ENCODE results near the gene GPC2.

The GPC2 gene

DNA sequence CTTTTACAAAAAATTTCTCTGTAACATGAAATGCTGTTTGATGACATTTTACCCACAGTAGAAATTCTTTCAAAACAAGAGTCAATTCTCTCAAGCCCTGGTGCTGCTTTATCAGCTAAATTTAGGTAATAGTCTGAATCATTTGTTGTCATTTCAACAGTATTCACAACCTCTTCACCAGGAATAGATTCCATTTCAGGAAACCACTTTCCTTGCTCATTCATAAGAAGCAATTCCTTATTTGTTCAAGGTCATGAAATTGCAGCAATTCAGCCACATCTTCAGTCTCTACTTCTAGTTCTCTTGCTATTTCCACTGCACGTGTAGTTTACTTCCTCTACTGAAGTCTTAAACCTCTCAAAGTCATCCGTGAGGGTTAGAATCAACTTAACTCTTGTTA, 14.6 kb upstream of the GPC2 start:
- TF ChIP-seq, protein P1, sequence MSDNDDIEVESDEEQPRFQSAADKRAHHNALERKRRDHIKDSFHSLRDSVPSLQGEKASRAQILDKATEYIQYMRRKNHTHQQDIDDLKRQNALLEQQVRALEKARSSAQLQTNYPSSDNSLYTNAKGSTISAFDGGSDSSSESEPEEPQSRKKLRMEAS (IDR thresholded peaks at IDR 0.05) = no peak

DNA sequence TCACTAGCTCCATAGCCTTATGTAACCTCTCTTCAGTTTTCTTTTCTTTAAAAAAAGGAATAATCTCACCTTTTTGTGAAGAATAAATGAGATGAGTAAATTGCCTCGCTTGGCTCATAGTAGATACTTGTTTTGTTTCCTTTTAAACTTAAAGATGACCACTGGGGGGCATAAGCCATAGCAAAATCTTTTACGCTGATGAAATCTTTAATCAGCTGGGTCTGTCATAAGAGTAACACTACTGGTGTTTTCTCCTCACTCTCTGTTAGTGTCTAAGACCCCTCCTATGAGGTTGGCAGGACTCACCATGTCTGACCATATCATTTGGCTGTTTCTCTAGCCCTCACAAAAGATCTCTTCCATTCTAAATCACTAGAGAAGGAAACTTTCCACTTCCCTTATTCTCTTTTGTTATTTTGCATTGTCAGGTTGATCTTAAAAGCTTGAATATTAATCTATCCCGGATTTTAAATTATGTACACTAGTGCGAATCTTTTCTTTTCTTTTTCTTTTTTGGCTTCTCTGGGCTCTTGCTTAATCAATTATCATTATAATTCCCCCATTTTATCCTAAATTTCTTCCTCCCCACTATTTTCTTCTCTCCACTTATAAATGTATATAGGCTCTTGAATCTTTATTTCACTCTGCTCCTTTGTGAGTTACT, 13.0 kb upstream of the GPC2 start:
- TF ChIP-seq RAD21 (IDR thresholded peaks at IDR 0.05; ENCODE audit: low read depth) (peak; percentile 34), TAF1 (IDR thresholded peaks at IDR 0.05; ENCODE audit: low read depth) (no peak)

DNA sequence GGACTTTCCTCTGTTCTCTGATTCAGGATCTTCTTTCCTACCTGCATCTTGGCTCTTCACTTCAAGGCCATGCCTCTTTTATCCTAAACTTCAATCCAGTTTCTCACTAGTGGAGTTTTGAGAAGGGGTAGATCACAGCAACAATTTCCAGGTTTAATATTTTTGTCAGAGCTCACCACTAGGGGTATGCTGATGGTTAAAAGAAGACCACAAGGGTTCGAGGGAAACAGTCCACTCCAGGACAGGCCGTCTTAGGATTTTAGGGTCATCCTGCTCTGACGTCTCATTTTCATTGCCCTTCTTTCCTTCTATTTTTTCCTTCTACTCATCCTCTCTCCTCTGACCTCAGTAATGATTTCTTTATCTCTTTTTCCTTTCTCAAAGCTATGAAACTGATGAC, 11.9 kb upstream of the GPC2 start:
- TF ChIP-seq, protein P2, sequence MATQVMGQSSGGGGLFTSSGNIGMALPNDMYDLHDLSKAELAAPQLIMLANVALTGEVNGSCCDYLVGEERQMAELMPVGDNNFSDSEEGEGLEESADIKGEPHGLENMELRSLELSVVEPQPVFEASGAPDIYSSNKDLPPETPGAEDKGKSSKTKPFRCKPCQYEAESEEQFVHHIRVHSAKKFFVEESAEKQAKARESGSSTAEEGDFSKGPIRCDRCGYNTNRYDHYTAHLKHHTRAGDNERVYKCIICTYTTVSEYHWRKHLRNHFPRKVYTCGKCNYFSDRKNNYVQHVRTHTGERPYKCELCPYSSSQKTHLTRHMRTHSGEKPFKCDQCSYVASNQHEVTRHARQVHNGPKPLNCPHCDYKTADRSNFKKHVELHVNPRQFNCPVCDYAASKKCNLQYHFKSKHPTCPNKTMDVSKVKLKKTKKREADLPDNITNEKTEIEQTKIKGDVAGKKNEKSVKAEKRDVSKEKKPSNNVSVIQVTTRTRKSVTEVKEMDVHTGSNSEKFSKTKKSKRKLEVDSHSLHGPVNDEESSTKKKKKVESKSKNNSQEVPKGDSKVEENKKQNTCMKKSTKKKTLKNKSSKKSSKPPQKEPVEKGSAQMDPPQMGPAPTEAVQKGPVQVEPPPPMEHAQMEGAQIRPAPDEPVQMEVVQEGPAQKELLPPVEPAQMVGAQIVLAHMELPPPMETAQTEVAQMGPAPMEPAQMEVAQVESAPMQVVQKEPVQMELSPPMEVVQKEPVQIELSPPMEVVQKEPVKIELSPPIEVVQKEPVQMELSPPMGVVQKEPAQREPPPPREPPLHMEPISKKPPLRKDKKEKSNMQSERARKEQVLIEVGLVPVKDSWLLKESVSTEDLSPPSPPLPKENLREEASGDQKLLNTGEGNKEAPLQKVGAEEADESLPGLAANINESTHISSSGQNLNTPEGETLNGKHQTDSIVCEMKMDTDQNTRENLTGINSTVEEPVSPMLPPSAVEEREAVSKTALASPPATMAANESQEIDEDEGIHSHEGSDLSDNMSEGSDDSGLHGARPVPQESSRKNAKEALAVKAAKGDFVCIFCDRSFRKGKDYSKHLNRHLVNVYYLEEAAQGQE (IDR thresholded peaks at IDR 0.05; ENCODE audit: low read depth) = no peak
- TF ChIP-seq EGR1 (IDR thresholded peaks at IDR 0.05) (no peak), TCF12 (IDR thresholded peaks at IDR 0.05; ENCODE audit: low read depth) (no peak), NFIC (IDR thresholded peaks at IDR 0.05) (no peak), RAD21 (IDR thresholded peaks at IDR 0.05; ENCODE audit: low read depth) (no peak), EP300 (IDR thresholded peaks at IDR 0.05; ENCODE audit: borderline replicate concordance) (no peak), CEBPB (IDR thresholded peaks at IDR 0.05) (no peak), YY1 (IDR thresholded peaks at IDR 0.05; ENCODE audit: low read depth) (no peak)
- TF ChIP-seq, protein P1 (IDR thresholded peaks at IDR 0.05) = no peak
- TF ChIP-seq, protein P3, sequence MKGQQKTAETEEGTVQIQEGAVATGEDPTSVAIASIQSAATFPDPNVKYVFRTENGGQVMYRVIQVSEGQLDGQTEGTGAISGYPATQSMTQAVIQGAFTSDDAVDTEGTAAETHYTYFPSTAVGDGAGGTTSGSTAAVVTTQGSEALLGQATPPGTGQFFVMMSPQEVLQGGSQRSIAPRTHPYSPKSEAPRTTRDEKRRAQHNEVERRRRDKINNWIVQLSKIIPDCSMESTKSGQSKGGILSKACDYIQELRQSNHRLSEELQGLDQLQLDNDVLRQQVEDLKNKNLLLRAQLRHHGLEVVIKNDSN (IDR thresholded peaks at IDR 0.05) = no peak

DNA sequence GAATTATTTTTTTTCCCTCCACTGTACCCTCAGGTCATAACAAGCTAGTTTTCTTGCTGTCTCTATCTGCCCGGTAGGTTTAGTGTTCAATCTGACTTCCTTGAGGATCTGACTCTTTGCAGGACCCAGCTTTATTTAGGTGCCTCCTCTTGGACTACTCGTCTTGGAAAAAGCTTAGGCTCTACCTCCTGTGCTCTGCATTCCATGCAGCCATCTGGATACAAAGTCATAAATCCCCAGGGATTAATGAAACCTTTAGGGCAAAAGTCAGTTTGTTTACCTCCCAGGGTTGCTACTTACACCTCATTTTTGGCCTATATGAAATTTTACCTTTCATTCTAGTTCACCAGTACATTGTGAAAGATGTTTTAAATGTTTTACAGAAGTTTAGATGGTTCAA, 8.5 kb upstream of the GPC2 start:
- TF ChIP-seq TCF12 (IDR thresholded peaks at IDR 0.05; ENCODE audit: low read depth) (no peak), EGR1 (IDR thresholded peaks at IDR 0.05) (no peak), TEAD4 (IDR thresholded peaks at IDR 0.05) (no peak), ZBTB7A (IDR thresholded peaks at IDR 0.05; ENCODE audit: low read depth) (no peak), CEBPB (IDR thresholded peaks at IDR 0.05) (no peak), FOXM1 (IDR thresholded peaks at IDR 0.05; ENCODE audit: borderline replicate concordance, low read depth) (no peak), YY1 (IDR thresholded peaks at IDR 0.05; ENCODE audit: low read depth) (no peak), RAD21 (IDR thresholded peaks at IDR 0.05; ENCODE audit: low read depth) (no peak), NFIC (IDR thresholded peaks at IDR 0.05) (no peak), CREB1 (IDR thresholded peaks at IDR 0.05; ENCODE audit: low read depth) (no peak), EP300 (IDR thresholded peaks at IDR 0.05; ENCODE audit: borderline replicate concordance) (no peak), TAF1 (IDR thresholded peaks at IDR 0.05; ENCODE audit: low read depth) (no peak)
- TF ChIP-seq, protein P2 (IDR thresholded peaks at IDR 0.05; ENCODE audit: low read depth) = no peak
- TF ChIP-seq, protein P1 (IDR thresholded peaks at IDR 0.05) = no peak
- TF ChIP-seq, protein P3 (IDR thresholded peaks at IDR 0.05) = no peak

DNA sequence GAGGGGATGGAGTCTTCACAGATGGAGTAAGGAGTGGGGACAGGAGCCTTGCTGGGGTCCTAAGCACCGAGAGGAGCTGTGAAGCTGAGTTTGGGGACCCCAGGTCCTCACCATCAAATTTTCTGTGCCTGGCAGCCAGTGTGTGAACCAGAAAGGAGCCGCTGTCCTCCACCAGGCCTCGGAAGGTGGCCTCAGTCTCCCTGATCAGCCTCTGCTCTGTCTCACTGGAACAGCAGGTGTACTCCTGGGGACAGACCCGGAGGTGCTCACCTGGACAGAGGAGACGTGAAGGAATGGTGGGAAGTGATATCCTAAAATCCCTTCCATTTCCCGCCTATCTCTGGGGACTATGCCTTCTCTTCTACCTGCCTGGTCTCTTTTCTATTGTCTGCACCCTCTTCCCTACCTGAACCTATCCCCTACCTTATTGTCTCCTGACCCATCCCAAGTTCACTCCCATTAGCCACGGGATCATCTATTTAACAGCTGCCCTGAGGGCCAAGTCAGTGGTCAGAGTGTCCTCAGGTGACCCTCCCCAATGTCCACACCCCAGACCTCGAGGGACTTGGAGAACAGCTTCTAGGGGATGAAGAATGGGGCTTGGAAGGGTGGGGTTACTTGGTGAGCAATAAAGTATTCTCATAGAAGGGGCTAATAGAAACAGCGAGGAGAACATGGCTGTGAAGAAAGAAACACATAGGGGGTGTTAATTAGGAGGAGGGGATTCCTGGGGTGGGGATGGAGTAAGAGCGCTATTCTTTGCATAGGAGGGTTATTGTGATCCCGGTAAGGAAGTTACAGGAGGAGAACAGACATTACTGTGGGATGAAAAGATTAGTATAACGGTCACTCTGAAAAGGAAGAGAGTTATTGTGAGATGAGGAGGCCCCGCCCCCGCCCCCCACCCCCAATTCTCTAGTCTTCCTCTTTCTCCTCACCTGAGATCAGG, 811 bp downstream of the GPC2 start:
- TF ChIP-seq, protein P3 (IDR thresholded peaks at IDR 0.05) = no peak
- TF ChIP-seq CEBPB (IDR thresholded peaks at IDR 0.05) (no peak), EP300 (IDR thresholded peaks at IDR 0.05; ENCODE audit: borderline replicate concordance) (no peak), RAD21 (IDR thresholded peaks at IDR 0.05; ENCODE audit: low read depth) (no peak), FOXM1 (IDR thresholded peaks at IDR 0.05; ENCODE audit: borderline replicate concordance, low read depth) (no peak), TCF12 (IDR thresholded peaks at IDR 0.05; ENCODE audit: low read depth) (no peak), CREB1 (IDR thresholded peaks at IDR 0.05; ENCODE audit: low read depth) (no peak), NFIC (IDR thresholded peaks at IDR 0.05) (no peak)

Data from Ishikawa (cell line).